K562 (cell line): Measurements from ENCODE around the gene LMO4. TPM values are rescaled to one million over a fixed set of nuclear protein-coding genes. Genes with fewer than 3 reads are reported as not detected.

Source experiments
- ILK ChIP-seq: fragments of 450-650 bp; IDR thresholded peaks from 2 replicates; pipeline ENCODE4 v1.6.1; 2016; ENCODE audit warnings: missing genetic modification characterization, low read depth, mild to moderate bottlenecking, missing compliant biosample characterization, moderate library complexity, borderline replicate concordance
- MEIS2 ChIP-seq: fragments of 450-650 bp; IDR thresholded peaks from 2 replicates; pipeline ENCODE4 v1.6.1; 2014; ENCODE audit warnings: mild to moderate bottlenecking; ENCODE audit not compliant: partially characterized antibody
- PHB ChIP-seq: fragments of 250-450 bp; sonication (Bioruptor Pico); IDR thresholded peaks from 2 replicates; pipeline ENCODE4 v1.5.0; 2021
- PHB2 ChIP-seq: fragments of 450-650 bp; IDR thresholded peaks from 2 replicates; pipeline ENCODE4 v1.6.1; 2017; ENCODE audit warnings: low read depth
- RAD21 ChIP-seq, 2 experiments: fragments of 250-450 bp in 1 of 2; fragments of 450-650 bp in 1 of 2; sonication (Bioruptor Pico) in 1 of 2; formaldehyde crosslinking in 1 of 2; IDR thresholded peaks in 1 of 2; conservative IDR thresholded peaks in 1 of 2; 2 replicates each; pipeline versions ENCODE4 v1.4.0 to v1.8.0; 2020 to 2022; ENCODE audit warnings: mild to moderate bottlenecking in 2 of 2, moderate library complexity in 1 of 2
- SMC3 ChIP-seq: conservative IDR thresholded peaks from 2 replicates; pipeline ENCODE4 v1.6.1; 2011; ENCODE audit warnings: low read depth, low read length, improper control_type of control experiment; ENCODE audit not compliant: insufficient read depth
- ZBED1 ChIP-seq: IDR thresholded peaks from 2 replicates; pipeline ENCODE4 v1.6.1; 2014
- ZNF561 ChIP-seq: fragments of 450-650 bp; formaldehyde crosslinking; conservative IDR thresholded peaks from 2 replicates; pipeline ENCODE4 v1.4.0; 2020; ENCODE audit warnings: mild to moderate bottlenecking, moderate library complexity
- polyA plus RNA-seq, 8 experiments: library from polyadenylated mRNA; depleted of rRNA in 4 of 8; stranded (reverse) in 5 of 8; unstranded in 3 of 8; fragments of >200 nt; fragmentation: Nextera tagmentation in 2 of 8; fragmentation: Illumina TruSeq in 1 of 8; extraction: Ambion mirVana in 2 of 8; extraction: Trizol in 1 of 8; gene quantifications; 2 replicates each; pipeline versions ENCODE4 v1.2.1 to v1.2.3, GENCODE V29; 2011 to 2014; ENCODE audit warnings: inconsistent platforms in 1 of 8, missing spikeins in 1 of 8
- total RNA-seq, 7 experiments: library from RNA; depleted of rRNA in 6 of 7; stranded (reverse); fragments of >200 nt in 6 of 7; fragmentation: Illumina TruSeq in 2 of 7; extraction: Trizol in 2 of 7; gene quantifications; 2 replicates each; pipeline versions ENCODE4 v1.2.1 to v1.2.3, GENCODE V29; 2011 to 2021; ENCODE audit warnings: low replicate concordance in 1 of 7
- TF ChIP-seq, protein P1 (sequence below), 2 experiments: fragments of 450-650 bp in 1 of 2; IDR thresholded peaks; 2 replicates each; pipeline ENCODE4 v1.6.1; 2011 to 2017; ENCODE audit warnings: low read depth in 2 of 2, antibody characterized with exemption in 1 of 2, borderline replicate concordance in 1 of 2, low read length in 1 of 2, mild to moderate bottlenecking in 1 of 2, mixed read lengths in 1 of 2; ENCODE audit not compliant: control insufficient read depth in 1 of 2
- TF ChIP-seq, protein P2 (sequence below): fragments of 450-650 bp; formaldehyde crosslinking; IDR thresholded peaks from 2 replicates; pipeline ENCODE4 v1.4.0; 2020; ENCODE audit warnings: mild to moderate bottlenecking, moderate library complexity
- TF ChIP-seq, protein P3 (sequence below), 3 experiments: IDR thresholded peaks in 2 of 3; conservative IDR thresholded peaks in 1 of 3; 2 replicates each; pipeline ENCODE4 v1.5.1; 2011 to 2012; ENCODE audit warnings: low read length in 3 of 3, mild to moderate bottlenecking in 3 of 3, control low read depth in 2 of 3, improper control_type of control experiment in 1 of 3, inconsistent platforms in 1 of 3, low read depth in 1 of 3, mixed read lengths in 1 of 3, moderate library complexity in 1 of 3; ENCODE audit not compliant: insufficient read depth in 2 of 3
- TF ChIP-seq, protein P4 (sequence below): fragments of 250-450 bp; sonication (Bioruptor Pico); IDR thresholded peaks from 2 replicates; pipeline ENCODE4 v1.5.0; 2021; ENCODE audit warnings: mild to moderate bottlenecking, moderate library complexity

Gene LMO4
- total and polyA plus RNA-seq, 9 of the 15 experiments (the other 6 are each of a cell fraction or from before 2014, with no cell fraction given), result 3.1 to 35.3 (median 22.4) TPM

DNA sequence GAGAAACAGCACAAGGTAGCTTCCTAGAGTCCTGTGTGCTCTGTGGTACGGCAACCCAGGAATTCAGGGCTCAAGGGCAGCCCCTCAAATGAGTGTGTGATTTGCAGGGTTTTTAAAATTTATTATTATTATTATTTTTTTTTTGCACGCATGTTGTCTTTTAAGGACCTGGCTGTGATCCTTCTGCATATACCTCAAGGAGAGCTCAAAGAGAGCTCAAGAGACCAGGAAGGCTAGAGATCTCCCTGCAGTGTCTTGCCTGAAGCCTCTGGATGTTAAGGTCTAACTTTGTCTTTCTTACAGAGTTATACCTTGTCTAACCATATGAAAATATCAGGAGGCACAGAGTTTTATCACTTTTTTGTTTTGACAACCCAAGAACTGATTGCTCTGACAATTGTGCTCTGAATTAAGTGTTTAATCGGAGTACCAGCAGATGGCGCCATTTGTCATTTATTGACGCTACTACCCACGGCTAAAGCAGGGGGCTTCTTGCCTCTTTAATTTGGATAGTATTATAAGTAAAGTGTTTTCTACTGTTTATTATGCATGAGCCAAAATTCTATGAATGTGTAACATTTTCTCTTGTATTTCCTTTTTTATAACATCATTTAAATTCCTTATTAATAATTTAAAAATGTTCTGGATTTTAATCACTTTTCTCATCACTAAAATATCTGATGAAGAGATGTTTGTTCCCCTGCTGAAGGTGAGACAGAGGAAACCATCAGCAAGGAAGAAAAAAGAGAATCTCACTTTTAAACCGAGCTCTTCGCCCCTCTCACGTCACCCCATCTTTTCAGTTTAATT lies 35.8 kb upstream of the LMO4 start (continued):
- TF ChIP-seq, protein P1, sequence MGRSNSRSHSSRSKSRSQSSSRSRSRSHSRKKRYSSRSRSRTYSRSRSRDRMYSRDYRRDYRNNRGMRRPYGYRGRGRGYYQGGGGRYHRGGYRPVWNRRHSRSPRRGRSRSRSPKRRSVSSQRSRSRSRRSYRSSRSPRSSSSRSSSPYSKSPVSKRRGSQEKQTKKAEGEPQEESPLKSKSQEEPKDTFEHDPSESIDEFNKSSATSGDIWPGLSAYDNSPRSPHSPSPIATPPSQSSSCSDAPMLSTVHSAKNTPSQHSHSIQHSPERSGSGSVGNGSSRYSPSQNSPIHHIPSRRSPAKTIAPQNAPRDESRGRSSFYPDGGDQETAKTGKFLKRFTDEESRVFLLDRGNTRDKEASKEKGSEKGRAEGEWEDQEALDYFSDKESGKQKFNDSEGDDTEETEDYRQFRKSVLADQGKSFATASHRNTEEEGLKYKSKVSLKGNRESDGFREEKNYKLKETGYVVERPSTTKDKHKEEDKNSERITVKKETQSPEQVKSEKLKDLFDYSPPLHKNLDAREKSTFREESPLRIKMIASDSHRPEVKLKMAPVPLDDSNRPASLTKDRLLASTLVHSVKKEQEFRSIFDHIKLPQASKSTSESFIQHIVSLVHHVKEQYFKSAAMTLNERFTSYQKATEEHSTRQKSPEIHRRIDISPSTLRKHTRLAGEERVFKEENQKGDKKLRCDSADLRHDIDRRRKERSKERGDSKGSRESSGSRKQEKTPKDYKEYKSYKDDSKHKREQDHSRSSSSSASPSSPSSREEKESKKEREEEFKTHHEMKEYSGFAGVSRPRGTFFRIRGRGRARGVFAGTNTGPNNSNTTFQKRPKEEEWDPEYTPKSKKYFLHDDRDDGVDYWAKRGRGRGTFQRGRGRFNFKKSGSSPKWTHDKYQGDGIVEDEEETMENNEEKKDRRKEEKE (IDR thresholded peaks at IDR 0.05; ENCODE audit: borderline replicate concordance in 1 of 2, control insufficient read depth in 1 of 2, low read depth in 2 of 2, low read length in 1 of 2), result no peak
- TF ChIP-seq PHB2, result no peak
- TF ChIP-seq, protein P2, sequence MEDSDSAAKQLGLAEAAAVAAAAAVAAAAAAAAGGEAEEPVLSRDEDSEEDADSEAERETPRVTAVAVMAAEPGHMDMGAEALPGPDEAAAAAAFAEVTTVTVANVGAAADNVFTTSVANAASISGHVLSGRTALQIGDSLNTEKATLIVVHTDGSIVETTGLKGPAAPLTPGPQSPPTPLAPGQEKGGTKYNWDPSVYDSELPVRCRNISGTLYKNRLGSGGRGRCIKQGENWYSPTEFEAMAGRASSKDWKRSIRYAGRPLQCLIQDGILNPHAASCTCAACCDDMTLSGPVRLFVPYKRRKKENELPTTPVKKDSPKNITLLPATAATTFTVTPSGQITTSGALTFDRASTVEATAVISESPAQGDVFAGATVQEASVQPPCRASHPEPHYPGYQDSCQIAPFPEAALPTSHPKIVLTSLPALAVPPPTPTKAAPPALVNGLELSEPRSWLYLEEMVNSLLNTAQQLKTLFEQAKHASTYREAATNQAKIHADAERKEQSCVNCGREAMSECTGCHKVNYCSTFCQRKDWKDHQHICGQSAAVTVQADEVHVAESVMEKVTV, result peak; percentile 62
- no peak for TF ChIP-seq ZBED1
- TF ChIP-seq ILK (tag), result no peak
- TF ChIP-seq, protein P3, sequence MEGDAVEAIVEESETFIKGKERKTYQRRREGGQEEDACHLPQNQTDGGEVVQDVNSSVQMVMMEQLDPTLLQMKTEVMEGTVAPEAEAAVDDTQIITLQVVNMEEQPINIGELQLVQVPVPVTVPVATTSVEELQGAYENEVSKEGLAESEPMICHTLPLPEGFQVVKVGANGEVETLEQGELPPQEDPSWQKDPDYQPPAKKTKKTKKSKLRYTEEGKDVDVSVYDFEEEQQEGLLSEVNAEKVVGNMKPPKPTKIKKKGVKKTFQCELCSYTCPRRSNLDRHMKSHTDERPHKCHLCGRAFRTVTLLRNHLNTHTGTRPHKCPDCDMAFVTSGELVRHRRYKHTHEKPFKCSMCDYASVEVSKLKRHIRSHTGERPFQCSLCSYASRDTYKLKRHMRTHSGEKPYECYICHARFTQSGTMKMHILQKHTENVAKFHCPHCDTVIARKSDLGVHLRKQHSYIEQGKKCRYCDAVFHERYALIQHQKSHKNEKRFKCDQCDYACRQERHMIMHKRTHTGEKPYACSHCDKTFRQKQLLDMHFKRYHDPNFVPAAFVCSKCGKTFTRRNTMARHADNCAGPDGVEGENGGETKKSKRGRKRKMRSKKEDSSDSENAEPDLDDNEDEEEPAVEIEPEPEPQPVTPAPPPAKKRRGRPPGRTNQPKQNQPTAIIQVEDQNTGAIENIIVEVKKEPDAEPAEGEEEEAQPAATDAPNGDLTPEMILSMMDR (IDR thresholded peaks at IDR 0.05 in 2 of 3, conservative IDR thresholded peaks at IDR 0.05 in 1 of 3; ENCODE audit: insufficient read depth in 2 of 3, low read depth in 1 of 3, low read length in 3 of 3), result peak; percentile 68 to 84 (median 71)
- no peak for TF ChIP-seq PHB (CRISPR knock-in tag)
- peak; percentile 87 to 89 for TF ChIP-seq RAD21 (CRISPR knock-in tag; conservative IDR thresholded peaks at IDR 0.05 in 1 of 2, IDR thresholded peaks at IDR 0.05 in 1 of 2)
- TF ChIP-seq SMC3, result peak; percentile 67
- TF ChIP-seq, protein P4, sequence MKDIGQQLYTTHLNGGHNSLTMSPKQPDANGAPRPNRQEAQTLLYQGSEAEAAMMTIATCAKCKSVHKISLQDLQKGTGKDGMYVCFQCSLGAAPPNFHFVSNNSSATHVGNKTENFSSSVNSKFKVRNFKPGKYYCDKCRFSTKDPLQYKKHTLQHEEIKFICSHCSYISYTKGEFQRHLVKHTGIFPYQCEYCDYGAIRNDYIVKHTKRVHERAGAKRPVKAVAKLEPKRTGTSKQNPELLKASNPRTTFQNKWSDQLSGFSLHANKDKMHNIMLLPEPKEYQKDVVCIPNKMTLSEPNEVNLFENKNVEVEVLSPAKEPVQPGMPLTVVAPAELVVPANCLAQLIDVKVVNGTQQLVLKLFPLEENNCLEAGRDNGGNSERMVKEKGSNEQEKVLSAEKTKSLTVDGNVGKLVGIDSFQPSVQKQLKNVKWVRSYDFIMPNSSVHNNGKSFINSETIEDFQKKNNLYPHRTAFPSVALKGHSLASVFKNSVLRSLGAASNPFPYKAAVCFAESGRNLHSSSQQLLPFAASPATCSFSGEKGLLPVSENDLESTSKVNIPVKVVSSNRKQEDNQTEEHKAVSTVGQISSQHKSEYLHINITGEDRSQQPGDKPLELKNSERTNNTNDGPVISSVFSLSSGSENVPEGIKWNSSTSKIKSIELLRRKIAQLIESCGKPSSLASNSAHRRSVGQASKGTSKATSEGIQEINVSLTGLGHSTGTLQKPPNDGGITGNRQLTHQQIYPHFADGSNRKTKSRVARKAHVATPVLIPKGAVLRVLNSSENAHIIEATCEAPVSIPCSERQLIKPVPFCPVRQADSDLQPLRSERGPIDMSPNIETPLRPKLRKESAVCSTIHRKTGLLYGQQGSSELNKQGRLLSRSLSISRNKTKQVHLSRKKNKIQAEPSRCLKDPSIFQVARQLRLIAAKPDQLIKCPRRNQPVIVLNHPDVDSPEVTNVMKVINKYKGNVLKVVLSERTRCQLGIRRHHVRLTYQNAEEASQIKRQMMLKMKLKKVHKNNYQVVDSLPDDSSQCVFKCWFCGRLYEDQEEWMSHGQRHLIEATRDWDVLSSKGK (CRISPR knock-in tag), result no peak
- peak; percentile 19 for TF ChIP-seq MEIS2
- no peak for TF ChIP-seq ZNF561
